Uterus (tissue), 2 donors: ENCODE results near the gene CPNE1.

Experiments used
- POLR2A ChIP-seq, 2 donors: fragments of 450-650 bp; IDR thresholded peaks; one replicate each; pipeline ENCODE4 v1.6.1; 2016; ENCODE audit warnings: antibody characterized with exemption in 2 of 2, mild to moderate bottlenecking in 1 of 2, moderate library complexity in 1 of 2
- TF ChIP-seq, protein P1 (sequence below), 4 experiments: fragments of 200-600 bp in 2 of 4; fragments of 450-650 bp in 2 of 4; sonication (generic) in 2 of 4; IDR thresholded peaks; one replicate each; pipeline ENCODE4 v1.5.1; 2016 to 2019; ENCODE audit warnings: antibody characterized with exemption in 4 of 4, mild to moderate bottlenecking in 2 of 4, moderate library complexity in 1 of 4

DNA sequence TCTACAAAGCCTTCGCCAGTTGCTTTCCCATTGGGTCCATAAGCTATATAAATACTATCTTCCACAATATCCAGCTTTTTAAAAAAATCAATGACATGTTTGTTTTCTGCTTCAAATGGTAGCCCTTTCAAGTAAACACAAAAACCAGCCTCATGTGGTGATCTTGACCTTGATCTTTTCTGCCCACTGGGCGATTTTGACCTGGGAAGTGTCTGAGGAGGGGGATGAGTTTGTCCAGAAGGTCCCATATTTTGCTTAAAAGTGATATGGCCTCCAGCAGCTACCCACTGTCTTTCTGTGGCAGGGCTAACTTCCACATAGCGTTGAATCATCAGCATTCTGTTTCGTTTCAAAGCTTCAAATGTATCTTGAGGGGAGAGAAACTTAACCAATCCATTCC is 10.8 kb downstream of the CPNE1 start:
- TF ChIP-seq, protein P1, sequence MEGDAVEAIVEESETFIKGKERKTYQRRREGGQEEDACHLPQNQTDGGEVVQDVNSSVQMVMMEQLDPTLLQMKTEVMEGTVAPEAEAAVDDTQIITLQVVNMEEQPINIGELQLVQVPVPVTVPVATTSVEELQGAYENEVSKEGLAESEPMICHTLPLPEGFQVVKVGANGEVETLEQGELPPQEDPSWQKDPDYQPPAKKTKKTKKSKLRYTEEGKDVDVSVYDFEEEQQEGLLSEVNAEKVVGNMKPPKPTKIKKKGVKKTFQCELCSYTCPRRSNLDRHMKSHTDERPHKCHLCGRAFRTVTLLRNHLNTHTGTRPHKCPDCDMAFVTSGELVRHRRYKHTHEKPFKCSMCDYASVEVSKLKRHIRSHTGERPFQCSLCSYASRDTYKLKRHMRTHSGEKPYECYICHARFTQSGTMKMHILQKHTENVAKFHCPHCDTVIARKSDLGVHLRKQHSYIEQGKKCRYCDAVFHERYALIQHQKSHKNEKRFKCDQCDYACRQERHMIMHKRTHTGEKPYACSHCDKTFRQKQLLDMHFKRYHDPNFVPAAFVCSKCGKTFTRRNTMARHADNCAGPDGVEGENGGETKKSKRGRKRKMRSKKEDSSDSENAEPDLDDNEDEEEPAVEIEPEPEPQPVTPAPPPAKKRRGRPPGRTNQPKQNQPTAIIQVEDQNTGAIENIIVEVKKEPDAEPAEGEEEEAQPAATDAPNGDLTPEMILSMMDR (IDR thresholded peaks at IDR 0.05): no peak
- no peak for TF ChIP-seq POLR2A (IDR thresholded peaks at IDR 0.05)
